ENCODE data around the gene NOG. TPM values are rescaled to one million over a fixed set of nuclear protein-coding genes. Genes with fewer than 3 reads are reported as not detected.

The NOG gene
- total RNA-seq, 2 donors from 2014 or later = 1.3 to 6.3 TPM

DNA sequence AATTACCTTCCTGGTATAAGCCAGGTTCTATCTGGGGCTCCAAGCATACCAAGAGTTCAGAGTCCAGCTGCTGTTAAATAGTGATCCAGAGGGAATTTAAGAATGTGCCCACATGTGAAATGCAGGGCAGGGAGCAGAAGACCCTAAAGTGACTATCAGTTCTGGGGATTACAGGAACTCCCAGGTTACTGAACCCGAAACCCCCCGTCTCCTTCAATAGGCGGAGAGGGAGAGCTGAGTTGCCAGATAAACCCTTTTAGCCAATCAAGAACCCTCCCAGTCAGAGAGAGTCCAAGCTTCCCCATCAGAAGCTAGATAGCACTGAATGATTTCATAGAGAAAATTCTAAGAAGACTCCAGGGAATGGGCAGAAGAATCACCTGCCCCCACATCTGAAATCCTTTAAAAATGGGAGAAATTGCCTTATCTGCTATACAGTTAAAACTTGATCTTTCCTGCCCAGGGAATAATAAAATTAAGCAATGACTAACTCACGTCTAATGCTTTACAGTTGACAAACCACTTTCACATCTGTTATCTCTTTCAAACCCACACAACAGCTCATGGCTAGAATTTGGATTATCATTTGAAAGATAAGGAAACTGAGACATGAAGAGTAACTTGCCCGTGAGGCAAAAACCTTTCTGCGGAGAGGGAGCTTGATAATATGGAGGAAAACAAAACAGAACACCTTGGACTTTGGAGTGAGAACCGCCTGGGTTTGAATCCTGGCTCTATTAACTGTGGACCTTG is 10.2 kb downstream of the NOG start:
- Histone ChIP-seq H3K27me3 (replicated peaks; ENCODE audit: insufficient read depth) (no peaks in the 10 kb centered on the region), H3K36me3 (no peaks in the 10 kb centered on the region), H3K27ac (no peak overlapping the region), H3K4me1 (replicated peaks) (no peaks in the 10 kb centered on the region), H3K9me3 (no peaks in the 10 kb centered on the region), H3K4me3 (no peak overlapping the region)
- intact Hi-C loops (cut with DNase I) = no loop called here
- whole genome bisulfite sequencing = 73% methylated on average over 7 of the region's 7 CpGs
- TF ChIP-seq POLR2AphosphoS5 (IDR thresholded peaks at IDR 0.05) (no peak), POLR2A (IDR thresholded peaks at IDR 0.05) (no peak)
- TF ChIP-seq, protein P1, sequence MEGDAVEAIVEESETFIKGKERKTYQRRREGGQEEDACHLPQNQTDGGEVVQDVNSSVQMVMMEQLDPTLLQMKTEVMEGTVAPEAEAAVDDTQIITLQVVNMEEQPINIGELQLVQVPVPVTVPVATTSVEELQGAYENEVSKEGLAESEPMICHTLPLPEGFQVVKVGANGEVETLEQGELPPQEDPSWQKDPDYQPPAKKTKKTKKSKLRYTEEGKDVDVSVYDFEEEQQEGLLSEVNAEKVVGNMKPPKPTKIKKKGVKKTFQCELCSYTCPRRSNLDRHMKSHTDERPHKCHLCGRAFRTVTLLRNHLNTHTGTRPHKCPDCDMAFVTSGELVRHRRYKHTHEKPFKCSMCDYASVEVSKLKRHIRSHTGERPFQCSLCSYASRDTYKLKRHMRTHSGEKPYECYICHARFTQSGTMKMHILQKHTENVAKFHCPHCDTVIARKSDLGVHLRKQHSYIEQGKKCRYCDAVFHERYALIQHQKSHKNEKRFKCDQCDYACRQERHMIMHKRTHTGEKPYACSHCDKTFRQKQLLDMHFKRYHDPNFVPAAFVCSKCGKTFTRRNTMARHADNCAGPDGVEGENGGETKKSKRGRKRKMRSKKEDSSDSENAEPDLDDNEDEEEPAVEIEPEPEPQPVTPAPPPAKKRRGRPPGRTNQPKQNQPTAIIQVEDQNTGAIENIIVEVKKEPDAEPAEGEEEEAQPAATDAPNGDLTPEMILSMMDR (IDR thresholded peaks at IDR 0.05) = no peak
- DNase-seq (ENCODE audit: low spot score) = no peak

DNA sequence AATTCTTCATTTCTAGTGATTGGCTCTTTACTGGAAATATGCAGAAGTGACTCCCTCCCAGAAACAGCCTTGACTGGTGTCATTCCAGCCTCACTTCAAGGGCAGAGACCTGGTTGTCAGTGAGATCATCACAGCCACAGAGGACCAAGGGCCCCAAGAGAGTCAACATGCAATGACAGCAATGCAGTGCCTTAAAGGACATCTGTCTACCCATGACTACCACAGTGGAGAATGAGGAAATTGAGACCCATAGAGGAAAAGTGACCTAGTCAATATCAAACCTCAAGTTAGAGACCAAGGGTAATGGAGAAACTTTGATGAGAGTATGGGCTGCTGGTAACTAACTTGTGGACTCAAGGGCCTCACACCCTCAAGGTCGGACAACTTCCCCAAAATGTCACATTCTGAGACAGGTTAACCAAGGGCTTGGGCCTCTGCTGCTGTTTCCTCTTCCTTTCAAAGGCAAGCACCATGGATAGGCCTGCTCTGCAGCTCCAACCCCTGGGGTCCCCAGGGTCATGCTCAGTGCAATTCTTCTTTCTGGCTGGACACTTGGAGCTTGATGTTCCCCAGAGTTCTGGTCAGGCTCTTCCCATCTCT is 11.3 kb downstream of the NOG start:
- H3K27ac ChIP-seq = no peak overlapping the region
- 78% methylated on average over 1 of the region's 1 CpG for WGBS
- H3K36me3 ChIP-seq = no peaks in the 10 kb centered on the region
- H3K4me1 ChIP-seq (replicated peaks) = no peaks in the 10 kb centered on the region
- TF ChIP-seq POLR2AphosphoS5 (IDR thresholded peaks at IDR 0.05) = no peak
- TF ChIP-seq POLR2A (IDR thresholded peaks at IDR 0.05) = no peak
- TF ChIP-seq, protein P1 (IDR thresholded peaks at IDR 0.05) = no peak
- DNase-seq (ENCODE audit: low spot score) = no peak
- no peaks in the 10 kb centered on the region for H3K27me3 ChIP-seq (replicated peaks; ENCODE audit: insufficient read depth)
- intact Hi-C loops (cut with DNase I) = no loop called here
- no peak overlapping the region for H3K4me3 ChIP-seq
- no peaks in the 10 kb centered on the region for H3K9me3 ChIP-seq

DNA sequence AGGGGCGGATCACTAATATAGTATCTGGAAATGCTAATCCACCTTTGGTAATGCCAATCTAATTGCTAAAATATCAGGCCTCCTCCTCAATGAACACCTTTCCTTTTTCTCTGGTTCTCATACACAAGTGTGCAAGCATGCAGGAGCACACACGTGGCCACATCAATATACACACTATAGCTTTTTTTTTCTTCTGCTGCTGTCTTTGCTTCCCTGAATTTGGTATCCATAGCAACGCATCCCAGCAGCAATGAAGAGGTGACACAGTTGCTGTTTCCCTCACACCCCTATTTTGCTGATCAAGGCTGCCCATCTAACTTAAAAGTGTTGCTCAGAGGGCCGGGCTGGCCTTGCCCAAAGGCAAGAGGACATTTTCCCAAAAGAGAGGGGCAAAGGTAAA is 15.4 kb downstream of the NOG start:
- DNase-seq (ENCODE audit: low spot score) = no peak
- no peaks in the 10 kb centered on the region for H3K9me3 ChIP-seq
- no peak for TF ChIP-seq POLR2AphosphoS5 (IDR thresholded peaks at IDR 0.05)
- no peak for TF ChIP-seq POLR2A (IDR thresholded peaks at IDR 0.05)
- TF ChIP-seq, protein P1 (IDR thresholded peaks at IDR 0.05) = no peak
- no peaks in the 10 kb centered on the region for H3K27me3 ChIP-seq (replicated peaks; ENCODE audit: insufficient read depth)
- H3K4me3 ChIP-seq = no peak overlapping the region
- 94% methylated on average over 4 of the region's 4 CpGs for WGBS
- H3K27ac ChIP-seq = no peak overlapping the region
- no peaks in the 10 kb centered on the region for H3K4me1 ChIP-seq (replicated peaks)
- intact Hi-C loops (cut with DNase I) = no loop called here
- no peaks in the 10 kb centered on the region for H3K36me3 ChIP-seq

DNA sequence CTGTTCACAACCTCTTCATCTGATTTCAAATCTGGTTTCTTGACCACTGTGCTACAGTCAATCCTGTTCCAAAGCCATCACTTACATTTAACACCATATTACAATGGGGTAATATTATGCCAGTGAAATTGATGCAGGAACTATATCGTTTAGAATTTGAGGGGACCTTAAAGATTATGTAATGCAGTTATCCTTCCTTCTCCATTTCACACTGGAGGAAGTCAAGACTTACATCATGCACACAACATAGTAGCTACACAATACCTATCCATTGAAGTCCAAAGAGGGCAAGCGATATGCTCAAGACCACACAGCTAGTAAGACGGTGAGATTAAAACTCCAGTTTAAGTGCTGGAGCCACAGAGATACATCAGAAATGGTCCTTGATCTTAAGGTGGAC is 16.8 kb downstream of the NOG start:
- 92% methylated on average over 3 of the region's 3 CpGs for WGBS
- intact Hi-C loops (cut with DNase I) = no loop called here
- TF ChIP-seq POLR2A (IDR thresholded peaks at IDR 0.05) = no peak
- TF ChIP-seq, protein P1 (IDR thresholded peaks at IDR 0.05) = no peak
- TF ChIP-seq POLR2AphosphoS5 (IDR thresholded peaks at IDR 0.05) = no peak

DNA sequence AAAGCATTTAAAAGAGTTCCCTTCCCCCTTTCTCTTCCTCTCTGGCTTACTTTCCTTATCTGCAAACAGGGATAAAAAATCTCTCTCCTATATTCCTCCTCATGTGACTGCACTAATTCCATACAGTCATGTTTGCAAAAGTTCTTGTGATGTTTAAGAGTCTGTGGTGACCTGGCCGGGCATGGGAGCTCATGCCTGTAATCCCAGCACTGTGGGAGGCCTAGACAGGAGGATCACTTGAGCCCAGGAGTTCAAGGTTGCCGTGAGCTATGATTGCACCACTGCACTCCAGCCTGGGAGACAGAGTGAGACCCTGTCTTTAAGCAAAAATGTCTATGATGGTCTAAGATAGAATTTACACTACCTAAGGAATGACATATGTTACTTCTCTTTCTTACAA is 19.6 kb downstream of the NOG start:
- 88% methylated on average over 2 of the region's 2 CpGs for WGBS
- intact Hi-C loops (cut with DNase I) = no loop called here
- TF ChIP-seq POLR2AphosphoS5 (IDR thresholded peaks at IDR 0.05) = no peak
- TF ChIP-seq POLR2A (IDR thresholded peaks at IDR 0.05) = no peak
- TF ChIP-seq, protein P1 (IDR thresholded peaks at IDR 0.05) = no peak
- Histone ChIP-seq H3K36me3 (no peaks in the 10 kb centered on the region), H3K27me3 (replicated peaks; ENCODE audit: insufficient read depth) (no peaks in the 10 kb centered on the region), H3K9me3 (no peaks in the 10 kb centered on the region), H3K27ac (no peak overlapping the region), H3K4me1 (replicated peaks) (no peaks in the 10 kb centered on the region), H3K4me3 (no peak overlapping the region)
- DNase-seq (ENCODE audit: low spot score) = no peak

More for the DNA sequence above, 16.8 kb downstream of the NOG start:
- no peaks in the 10 kb centered on the region for H3K4me1 ChIP-seq (replicated peaks)
- no peak overlapping the region for H3K4me3 ChIP-seq
- H3K9me3 ChIP-seq = no peaks in the 10 kb centered on the region
- no peak for DNase-seq (ENCODE audit: low spot score)
- H3K36me3 ChIP-seq = no peaks in the 10 kb centered on the region
- H3K27me3 ChIP-seq (replicated peaks; ENCODE audit: insufficient read depth) = no peaks in the 10 kb centered on the region
- H3K27ac ChIP-seq = no peak overlapping the region

All from prostate gland (tissue), 2 donors.